ENCODE data around the gene LRP8.

DNA sequence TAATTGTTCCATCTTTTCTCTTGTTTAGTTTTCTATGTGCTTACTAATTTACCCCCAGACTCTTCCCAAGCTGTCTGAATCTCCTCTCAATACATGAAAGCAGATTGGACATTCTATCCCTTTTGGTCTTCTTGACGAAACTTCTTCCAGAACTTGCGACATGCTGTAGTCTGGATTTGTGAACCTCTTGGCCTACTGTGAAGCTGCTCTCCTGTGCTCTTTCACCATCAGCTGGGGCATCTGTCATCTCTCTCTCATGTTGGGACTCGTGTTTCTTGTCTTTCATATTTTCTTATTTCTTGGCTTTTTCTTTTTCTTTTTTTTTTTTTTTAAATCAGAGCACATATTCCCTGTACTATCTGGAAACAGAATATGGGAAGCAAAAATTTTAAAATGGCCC is 124.4 kb downstream of the LRP8 start:
- TF ChIP-seq ZNF146 (CRISPR knock-in tag; IDR thresholded peaks at IDR 0.05; ENCODE audit: unreplicated experiment) (no peak), ZBTB7A (IDR thresholded peaks at IDR 0.05; ENCODE audit: borderline replicate concordance, control insufficient read depth, low read depth, low read length) (no peak), MLX (CRISPR knock-in tag; conservative IDR thresholded peaks at IDR 0.05) (no peak), CTCF (IDR thresholded peaks at IDR 0.05 in 2 of 3, conservative IDR thresholded peaks at IDR 0.05 in 1 of 3; ENCODE audit: insufficient read depth in 2 of 3, low read depth in 1 of 3, low read length in 3 of 3) (no peak), POLR2AphosphoS5 (IDR thresholded peaks at IDR 0.05; ENCODE audit: control insufficient read depth, insufficient read depth, low read depth, low read length) (no peak), RAD21 (CRISPR knock-in tag; conservative IDR thresholded peaks at IDR 0.05 in 1 of 2, IDR thresholded peaks at IDR 0.05 in 1 of 2) (no peak)

Measured in K562 (cell line).